HG03280 (cell line): ENCODE measurements around the gene ELAVL2.

ENCODE experiments used
- ATAC-seq: cut with Tn5 transposase; IDR thresholded peaks from one replicate; pipeline ENCODE4 v1.9.1; 2021; ENCODE audit warnings: mild to moderate bottlenecking, moderate library complexity; ENCODE audit not compliant: unreplicated experiment

The ELAVL2 gene

GRCh38 chr9:23821375-23822181, 4.5 kb downstream of the ELAVL2 start:
- ATAC-seq = no peak

DNA sequence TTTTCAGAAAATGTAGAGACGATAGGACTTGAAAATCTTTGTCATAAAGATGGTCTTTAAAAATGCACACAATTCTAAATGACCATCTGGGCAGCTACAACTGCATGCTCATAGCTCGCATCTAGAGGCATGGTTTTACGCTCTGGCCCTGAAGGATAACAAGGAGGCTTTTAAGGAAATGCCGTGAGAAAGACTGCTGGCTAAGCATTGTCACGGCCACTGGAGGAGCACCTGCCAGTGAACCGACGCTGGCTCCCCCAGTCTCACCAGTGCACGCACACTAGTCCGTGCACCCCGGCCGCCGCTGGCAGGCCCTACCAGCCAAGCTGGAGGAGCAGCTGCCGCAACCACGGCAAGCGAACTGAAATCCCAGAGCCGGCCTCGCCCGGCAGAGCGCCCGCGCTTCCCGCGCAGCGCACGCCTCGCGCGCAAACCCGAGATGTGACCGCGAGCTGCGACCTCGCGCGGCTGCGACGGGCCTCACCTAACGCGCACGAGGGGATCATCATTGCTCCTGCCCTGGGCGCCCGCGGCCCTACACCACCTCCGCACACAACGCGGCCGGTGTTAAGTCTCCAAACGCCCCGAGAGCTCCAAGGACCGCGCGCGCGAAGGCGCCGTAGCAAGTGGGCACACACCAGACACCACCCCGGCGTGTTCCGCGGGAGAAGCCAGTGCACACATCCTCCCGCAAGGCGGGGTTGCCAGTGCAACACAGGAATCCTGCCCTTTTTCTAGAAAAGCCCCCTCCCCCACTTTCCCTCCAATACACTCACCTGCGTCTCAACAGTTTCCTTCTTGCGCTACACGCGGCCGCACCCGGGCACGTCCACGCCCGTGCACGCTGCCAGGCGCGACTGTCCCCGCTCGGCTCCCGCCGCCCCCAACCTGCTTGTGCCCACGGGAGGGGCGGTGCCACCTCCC, 5.3 kb downstream of the ELAVL2 start:
- no peak for ATAC-seq

GRCh38 chr9:23819403-23819802, 6.6 kb downstream of the ELAVL2 start:
- no peak for ATAC-seq

GRCh38 chr9:23814243-23814642, 11.8 kb downstream of the ELAVL2 start:
- ATAC-seq = no peak

GRCh38 chr9:23812673-23813072, 13.4 kb downstream of the ELAVL2 start:
- ATAC-seq = no peak

DNA sequence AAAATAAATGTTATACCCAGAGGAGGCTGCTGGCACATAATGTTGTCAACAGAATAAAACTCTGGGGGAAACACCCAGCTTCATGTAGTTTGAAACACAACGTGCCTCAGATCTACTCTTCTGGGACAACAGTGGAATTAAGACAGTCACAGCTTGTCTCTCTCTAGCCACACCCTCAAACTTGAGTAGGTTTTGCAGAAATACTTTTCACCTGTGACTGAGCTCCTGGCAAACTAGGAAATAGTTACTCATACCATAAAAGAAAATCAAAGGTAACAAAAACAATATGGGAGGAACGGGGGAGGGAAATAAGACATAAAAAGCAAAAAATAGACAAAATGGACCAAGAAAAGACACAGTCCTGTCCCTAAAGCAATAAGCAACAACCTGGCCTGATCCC, 14.4 kb downstream of the ELAVL2 start:
- no peak for ATAC-seq

DNA sequence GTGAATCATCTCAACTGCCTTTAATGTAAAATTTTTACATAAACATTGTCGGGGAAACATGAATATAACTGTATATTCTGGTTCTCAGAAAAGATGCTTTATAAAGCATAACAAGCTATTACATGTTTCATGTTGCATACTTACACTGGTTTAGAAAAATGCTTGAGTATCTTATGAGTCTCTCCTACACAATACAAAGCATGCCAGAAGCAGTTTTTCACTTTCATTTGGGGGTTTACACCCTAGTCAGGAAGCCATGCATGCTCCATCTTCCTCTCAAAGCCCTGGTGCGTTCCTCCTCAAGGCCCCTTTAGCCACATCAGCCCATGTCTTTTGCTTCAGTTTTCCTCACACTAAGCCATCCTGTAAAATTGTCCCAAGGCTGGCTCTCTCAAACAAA, 22.8 kb downstream of the ELAVL2 start:
- ATAC-seq = no peak

GRCh38 chr9:23801523-23801922, 24.5 kb downstream of the ELAVL2 start:
- ATAC-seq = no peak

- no peak for ATAC-seq
Measured at GRCh38 chr9:23799521-23799920, 26.5 kb downstream of the ELAVL2 start.

DNA sequence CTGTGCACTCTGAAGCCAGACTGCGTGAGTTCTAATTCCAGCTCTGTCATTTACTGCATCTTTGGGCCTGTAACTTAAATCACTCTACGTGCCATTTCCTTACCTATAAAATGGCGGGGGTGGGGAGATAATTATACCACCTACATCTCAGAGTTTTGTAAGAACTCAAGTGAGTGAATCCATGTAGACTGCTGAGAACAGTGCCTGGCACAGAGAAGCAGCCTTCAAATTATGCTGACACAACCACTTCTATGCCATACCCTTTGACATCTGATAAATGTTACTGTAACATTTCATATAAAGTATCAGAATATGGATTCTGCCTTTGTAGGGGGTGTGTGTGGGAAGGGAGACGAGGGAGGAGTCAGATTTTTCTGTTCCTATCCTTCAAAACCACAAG, 27.7 kb downstream of the ELAVL2 start:
- no peak for ATAC-seq

DNA sequence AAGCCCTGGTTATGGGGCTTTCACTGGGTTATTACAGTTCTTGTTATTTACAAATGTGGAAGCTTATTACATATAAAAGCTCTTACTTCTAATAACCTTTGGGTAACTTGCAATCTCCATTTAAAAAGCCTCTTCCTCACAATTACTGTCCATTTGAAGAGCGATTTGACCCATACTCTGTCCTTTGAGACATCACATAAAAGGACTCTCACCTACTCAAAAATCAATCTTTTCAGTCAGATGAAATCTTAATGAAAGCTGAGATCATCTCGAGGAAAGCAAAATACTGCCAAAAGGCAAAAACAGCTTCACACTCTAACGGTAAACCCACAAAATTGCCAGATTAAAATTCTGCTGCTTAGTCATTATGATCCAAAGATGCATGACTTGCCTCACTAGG, 29.8 kb downstream of the ELAVL2 start:
- no peak for ATAC-seq

- no peak for ATAC-seq
Measured at GRCh38 chr9:23790351-23791260, 35.4 kb downstream of the ELAVL2 start.

GRCh38 chr9:23789529-23790254, 36.3 kb downstream of the ELAVL2 start:
- no peak for ATAC-seq

- no peak for ATAC-seq
Measured at GRCh38 chr9:23784962-23785361, 41.1 kb downstream of the ELAVL2 start.

- ATAC-seq = no peak
Measured at GRCh38 chr9:23783509-23783908, 42.5 kb downstream of the ELAVL2 start.

- no peak for ATAC-seq
Measured at GRCh38 chr9:23779220-23779619, 46.8 kb downstream of the ELAVL2 start.

DNA sequence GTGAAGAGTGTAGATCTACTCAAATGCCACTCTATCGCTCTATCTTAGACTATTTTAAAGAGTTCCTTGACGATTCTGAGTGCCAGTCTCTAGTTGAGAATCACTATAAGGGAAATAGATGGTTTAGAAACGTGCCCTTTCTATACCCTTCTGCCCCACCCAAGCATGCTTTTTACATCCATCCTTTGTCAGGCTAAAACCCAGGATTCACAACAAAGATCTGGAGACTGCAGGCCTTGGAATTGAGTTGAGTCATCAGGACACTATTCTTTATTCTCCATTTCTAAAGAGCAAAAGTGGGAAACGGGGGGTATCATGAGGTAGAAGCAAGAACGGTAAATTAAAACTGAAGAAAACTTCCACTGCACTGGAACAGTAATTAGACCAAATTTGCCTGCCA, 48.7 kb downstream of the ELAVL2 start:
- no peak for ATAC-seq

GRCh38 chr9:23775549-23775948, 50.5 kb downstream of the ELAVL2 start:
- ATAC-seq = no peak

GRCh38 chr9:23774266-23774665, 51.8 kb downstream of the ELAVL2 start:
- ATAC-seq = no peak

- ATAC-seq = no peak
Measured at GRCh38 chr9:23772385-23772783, 53.7 kb downstream of the ELAVL2 start.
